IPS-11a (cell line): ENCODE results near the gene MAOA.
"Not testable (repeated sequence)": the region's sequence is repeated elsewhere in the genome, so short reads cannot be mapped to it uniquely, and the experiment has no call there.

Experiments
- H3K4me3 ChIP-seq: one replicate; pipeline ENCODE4 v1.5.1; 2013; ENCODE audit warnings: low read depth, low read length, control low read depth

Gene MAOA

DNA sequence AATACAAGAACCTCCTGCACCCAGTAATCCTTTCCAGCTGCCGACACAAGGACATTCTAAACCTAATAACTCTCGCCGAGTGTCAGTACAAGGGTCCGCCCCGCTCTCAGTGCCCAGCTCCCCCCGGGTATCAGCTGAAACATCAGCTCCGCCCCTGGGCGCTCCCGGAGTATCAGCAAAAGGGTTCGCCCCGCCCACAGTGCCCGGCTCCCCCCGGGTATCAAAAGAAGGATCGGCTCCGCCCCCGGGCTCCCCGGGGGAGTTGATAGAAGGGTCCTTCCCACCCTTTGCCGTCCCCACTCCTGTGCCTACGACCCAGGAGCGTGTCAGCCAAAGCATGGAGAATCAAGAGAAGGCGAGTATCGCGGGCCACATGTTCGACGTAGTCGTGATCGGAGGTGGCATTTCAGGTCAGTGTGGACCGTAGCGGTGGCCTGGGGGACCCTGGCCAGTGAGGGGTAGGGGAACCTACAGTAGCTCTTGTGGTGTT lies at the start of gene MAOA:
Gene MAOA (plus strand): TSS at position 295 of the 490 bp plus-strand sequence. CDS start 43 bp downstream, at position 338.
- H3K4me3 ChIP-seq = peak within 1 kb of the TSS; percentile 50

DNA sequence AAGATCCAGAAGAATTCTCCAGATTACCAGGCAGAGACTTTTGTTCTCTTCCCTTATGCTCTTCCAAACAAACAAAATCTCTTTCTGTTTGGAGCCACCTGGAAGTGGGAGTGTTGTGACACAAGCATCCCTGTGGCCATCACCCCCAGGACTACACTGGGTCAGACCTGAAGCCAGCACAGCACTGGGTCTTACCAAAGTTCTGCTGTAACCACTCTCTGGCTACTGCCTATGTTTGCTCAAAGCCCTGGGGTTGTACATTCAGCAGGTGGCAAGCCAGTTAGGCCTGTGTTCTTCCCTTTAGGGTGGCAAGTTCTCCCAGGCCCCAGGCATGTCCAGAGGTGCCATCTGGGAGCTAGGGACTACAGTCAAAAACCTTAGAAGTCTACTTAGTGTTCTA lies 43.7 kb upstream of the MAOA start:
- H3K4me3 ChIP-seq = no peak overlapping the region

DNA sequence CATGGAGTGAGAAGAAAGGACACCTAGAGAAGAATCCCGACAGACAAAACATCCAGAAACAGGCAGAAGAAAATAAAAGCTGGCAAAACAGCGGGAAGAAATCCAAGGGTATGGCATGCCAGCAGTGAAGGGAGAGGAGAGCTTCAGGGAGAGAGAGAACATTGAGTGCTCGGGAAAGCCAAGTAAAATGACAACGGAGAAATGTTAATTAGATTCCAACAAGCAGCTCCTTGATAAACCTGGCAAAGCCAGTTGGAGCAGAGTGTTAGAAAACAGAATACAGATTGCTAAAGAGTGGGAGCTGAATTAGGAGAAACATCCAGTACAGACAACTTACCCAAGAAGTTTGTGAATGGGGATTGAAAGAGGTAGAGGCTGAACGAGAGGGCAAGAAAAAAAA lies 40.4 kb upstream of the MAOA start:
- no peak overlapping the region for H3K4me3 ChIP-seq

DNA sequence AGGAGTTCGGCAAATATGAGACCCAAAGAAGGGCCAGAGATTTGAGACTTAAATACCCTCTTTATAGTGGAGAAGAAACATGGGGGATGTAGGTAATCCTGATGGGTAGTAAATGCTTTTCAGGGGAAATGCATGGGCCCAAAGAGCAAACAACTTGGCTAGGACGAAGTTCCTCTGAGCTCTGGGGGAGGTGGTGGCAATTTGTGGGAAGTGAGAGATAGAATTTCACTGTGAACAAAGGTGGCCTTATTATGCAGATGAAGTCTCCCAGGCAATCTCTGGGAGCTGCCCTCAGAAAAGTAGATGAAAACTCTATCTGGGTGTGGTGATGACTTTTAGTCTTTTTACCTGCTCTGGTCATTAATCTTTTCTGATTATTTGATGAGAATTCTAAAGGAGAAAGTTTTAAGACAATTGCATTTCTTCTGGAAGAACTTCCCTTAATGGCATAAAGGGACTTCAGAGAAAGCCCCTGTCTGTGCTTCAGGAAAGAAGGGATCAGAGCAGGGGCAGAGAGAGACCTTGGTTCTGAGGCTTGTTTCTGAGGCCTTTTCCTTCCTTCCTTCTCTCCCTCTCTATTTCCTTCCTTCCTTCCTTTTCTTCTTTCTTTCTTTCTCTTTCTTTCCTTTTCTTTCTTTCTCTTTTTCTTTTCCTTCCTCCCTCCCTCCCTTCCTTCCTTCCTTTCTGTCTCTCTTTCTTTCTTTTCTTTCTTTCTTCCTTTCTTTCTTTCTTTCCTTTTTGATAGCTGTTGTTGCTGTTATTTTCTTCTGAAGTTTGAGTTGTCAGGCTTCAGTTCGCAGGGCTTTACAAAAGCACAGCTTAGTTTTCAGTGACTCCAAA lies 37.5 kb upstream of the MAOA start:
- no peak overlapping the region for H3K4me3 ChIP-seq

DNA sequence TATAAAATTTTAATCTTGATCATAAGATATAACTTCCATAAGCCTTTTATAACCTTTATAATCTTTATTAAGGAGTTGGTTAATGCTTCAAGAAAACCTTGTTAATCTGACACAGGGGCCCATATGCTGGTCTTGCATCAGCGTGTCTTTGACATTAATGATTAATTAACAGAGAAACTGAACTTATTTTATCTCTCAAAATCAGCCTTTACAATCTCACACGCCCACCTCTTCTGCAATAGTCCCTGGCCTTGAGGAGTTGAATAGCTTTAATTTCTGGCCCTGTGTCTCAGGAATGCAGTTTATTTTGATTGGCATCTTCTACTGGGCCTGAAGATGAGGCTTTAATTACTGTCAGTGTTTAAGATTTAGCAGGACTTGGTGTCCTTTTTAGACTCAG lies 36.2 kb upstream of the MAOA start:
- H3K4me3 ChIP-seq = not testable (repeated sequence)

DNA sequence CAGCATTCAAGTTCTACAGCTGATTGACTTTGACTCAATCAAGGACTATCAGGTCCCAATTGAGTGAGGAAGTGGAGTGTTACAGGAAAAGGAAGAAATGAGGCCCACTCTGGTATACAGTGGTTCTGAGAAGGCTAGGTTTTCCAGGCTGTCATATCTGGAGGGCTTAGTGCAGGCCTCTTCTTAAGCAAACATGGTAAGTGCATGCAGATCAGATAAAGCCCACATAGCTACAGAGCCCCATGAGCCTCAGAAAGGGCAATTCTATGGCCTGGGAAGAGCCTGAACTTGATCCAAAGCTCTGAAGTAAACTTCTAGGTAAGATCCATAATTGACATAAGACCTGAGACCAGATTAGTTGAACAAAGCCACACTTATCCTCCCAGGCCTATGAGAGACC lies 29.0 kb upstream of the MAOA start:
- H3K4me3 ChIP-seq = no peak overlapping the region

DNA sequence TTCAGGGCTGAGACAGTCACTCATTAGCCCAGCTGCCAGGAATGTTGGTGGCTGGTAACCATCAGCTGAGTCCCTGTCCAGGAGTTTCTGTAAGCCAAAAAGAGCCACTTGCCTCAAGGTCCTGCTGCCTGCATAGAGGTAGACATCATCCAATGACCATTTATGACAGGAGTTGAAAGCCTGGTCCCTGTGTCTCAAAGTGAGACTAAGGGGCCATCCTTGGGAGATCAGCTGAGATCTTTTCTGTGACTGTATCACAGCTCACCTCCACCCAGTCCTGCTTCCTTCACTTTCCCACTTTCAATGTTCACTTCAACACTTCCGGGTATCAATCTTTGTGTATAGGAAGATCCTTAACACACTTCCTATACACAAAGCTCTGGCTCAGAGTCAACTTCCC lies 28.4 kb upstream of the MAOA start:
- H3K4me3 ChIP-seq = no peak overlapping the region

DNA sequence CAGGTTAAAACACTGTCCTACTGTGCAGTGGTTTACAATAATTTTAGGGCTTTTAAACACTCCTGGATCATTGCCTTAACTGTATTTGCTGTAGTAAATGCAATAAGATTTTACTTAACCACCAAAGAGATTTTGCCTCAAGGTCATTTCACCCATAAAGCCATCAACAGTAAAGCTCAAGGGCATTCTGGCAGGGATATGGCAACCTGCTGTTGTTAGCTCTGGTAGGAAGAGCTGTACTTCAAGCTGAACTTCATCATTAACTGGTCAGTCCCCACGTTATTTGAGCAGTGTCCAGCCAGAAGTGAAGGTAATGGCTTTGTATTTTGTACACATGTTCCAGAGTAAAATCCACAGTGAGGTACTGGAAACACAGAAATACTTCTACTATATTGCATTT lies 26.9 kb upstream of the MAOA start:
- no peak overlapping the region for H3K4me3 ChIP-seq

DNA sequence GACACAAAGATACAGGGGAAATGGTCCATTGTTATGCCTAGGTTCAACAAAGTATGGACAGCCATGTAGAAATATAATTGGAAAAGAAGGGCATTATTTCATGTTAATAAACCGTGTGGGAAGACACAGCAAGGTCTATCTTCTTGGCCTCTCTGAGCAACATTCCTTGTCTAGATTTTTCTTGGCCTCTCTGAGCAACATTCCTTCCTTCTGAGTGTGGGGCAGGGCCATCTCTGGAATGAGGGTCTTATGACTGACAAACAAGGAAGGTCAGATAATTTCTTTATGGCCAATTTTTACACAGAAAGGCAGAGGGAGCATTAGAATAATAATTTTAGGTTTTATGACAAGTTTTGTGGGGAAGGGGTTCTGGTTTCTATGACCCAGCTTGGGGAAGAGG lies 24.3 kb upstream of the MAOA start:
- no peak overlapping the region for H3K4me3 ChIP-seq

DNA sequence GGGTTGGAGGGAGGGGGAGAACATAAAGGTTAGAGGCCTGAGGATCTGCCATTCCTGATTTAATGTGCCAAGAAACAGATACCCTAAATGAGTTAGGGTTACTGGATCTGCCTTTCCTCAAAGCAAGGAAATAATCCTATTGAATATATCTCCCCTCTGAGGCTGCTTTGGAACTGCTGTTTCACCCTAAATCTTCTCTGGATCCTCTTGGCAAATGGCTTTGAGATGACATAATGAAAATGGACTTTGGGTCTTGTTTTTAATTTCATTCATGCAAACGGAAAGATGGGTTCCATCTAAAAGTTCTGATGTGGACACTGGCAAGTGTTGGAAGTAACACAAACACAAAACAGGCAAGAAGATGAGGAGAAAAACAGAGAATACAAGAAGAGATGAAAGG lies 23.0 kb upstream of the MAOA start:
- no peak overlapping the region for H3K4me3 ChIP-seq

DNA sequence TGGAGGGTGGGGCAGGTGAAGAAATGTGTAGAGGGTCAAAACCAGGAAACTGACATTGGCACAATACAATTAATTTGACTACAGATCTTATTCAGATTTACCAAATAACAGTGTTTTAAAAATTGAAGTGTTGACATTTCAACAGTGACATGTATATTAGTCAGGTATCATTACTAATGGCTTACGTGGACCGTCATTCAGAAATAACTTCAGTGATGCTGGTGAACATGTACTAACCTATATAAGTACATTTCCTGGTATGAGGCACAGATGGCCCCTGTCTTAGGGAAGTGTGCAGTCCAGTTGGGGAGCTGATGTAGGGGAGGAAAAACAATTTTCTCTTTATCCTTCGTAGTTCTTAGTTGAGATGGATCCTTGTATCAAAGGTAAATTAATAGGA lies 22.3 kb upstream of the MAOA start:
- H3K4me3 ChIP-seq = no peak overlapping the region

DNA sequence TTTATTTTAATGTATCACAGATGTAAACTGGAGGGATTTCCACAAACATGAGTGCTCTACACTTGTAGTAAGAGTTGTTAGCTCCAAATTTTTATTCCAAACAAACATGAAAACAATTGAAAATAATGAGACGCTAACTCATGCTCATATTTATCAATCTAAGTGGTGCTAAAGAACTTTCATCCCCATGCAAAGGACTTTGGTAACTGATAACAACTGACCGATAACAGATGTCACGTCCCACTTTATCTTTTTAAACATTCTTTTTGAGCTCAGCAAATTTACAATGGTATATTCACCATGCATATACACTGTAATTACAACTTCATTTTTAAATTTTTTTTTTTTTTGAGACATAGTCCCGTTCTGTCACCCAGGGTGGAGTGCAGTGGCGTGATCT lies 15.6 kb upstream of the MAOA start:
- no peak overlapping the region for H3K4me3 ChIP-seq

DNA sequence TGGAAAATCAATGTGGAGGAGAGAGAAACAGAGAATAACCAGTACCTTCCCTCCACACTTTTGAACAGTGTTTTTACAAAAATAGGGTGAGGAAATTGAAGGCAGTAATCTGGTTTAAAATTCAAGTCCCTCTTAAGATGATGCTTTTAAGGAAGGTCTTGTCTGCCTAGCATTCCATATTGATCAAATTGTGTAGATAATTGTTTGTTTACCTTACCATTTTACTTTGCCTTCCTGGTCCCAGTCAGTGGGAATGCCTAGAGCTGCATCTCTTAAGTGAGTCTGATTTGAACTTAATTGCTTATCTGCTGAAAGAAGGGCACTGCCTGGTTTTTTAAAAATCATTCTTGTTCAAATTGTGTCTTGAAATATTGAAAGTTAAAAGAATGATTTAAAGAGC lies 14.4 kb upstream of the MAOA start:
- H3K4me3 ChIP-seq = no peak overlapping the region

DNA sequence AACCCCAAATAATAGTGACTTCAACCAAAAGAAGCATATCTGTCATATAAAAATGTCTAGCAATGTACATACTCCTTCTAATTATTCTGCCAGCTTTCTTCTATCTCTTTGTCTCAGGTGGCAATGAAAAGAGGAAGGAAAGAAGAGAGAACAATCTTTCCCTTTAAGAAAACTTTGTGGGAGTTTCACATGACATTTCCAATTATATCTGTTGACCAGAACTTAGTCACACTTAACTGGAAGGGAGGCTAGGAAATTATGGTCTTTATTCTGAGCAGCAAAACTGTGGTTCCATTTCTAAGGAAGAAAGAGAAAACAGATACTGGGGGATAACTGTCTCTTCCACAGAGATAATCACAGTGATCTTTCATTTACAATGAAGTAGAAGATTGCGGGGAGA lies 12.9 kb upstream of the MAOA start:
- no peak overlapping the region for H3K4me3 ChIP-seq

DNA sequence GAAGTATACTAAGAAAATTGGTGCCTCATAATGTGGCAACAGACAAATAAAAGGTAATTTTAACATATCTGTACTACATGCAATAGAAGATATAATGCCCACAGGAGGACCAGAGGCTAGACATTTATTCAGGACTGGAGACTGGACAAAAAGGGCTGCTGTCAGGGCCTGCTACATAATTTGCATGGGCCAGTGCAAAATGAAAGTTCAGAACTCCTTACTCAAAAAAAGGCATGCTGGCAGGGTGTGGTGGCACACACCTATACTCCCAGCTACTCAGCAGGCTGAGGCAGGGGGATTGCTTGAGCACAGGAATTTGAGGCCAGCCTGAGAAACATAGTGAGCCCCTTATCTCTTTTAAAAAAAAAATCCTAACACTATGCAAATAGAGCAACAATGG lies 12.4 kb upstream of the MAOA start:
- no peak overlapping the region for H3K4me3 ChIP-seq

DNA sequence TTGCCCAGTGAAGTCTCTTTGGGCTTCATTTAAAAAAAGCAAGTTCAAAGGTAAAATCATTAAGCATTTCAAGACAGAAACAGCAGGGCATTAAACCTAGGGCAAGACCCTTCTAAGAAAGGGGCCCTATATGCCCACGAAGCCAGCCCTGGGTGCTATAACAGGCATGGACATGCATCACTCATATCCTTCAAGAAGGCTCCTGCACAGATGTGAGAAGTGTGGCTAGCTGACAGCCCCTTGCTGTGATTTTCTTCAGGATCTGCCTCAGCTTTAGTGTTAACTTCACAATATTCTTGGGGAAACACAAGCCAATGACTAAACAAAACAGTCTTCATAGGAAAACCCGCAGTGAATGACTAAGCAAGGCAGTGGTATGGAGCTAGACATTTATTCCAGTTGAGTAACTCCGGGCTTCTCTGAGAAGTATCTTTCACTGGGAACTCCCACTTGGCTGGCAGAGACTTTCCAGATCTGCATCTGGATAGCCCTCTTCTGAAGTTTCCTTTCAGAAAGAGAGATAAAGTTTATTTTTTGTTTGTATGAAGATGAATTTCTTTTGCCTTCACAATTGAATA lies 11.9 kb upstream of the MAOA start:
- H3K4me3 ChIP-seq = no peak overlapping the region

DNA sequence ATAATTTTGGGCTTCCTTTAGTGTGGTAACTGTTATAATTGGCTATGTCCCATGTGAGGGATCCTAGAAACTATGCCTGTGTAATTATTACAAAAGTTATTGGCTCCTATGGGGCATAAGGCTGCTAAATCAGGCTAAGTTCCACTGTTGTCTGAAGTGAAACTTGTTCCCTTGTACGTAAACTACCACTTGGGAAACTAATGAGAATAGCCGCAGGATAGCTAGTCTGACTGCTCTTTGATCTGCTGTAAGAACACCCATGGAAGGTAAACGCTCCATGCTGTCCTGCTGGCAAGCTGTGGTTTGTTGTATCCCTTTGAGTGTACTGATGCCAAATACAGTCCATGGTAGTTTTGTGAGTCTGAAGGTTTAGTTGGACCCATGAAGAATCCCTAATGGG lies 9.3 kb upstream of the MAOA start:
- no peak overlapping the region for H3K4me3 ChIP-seq

DNA sequence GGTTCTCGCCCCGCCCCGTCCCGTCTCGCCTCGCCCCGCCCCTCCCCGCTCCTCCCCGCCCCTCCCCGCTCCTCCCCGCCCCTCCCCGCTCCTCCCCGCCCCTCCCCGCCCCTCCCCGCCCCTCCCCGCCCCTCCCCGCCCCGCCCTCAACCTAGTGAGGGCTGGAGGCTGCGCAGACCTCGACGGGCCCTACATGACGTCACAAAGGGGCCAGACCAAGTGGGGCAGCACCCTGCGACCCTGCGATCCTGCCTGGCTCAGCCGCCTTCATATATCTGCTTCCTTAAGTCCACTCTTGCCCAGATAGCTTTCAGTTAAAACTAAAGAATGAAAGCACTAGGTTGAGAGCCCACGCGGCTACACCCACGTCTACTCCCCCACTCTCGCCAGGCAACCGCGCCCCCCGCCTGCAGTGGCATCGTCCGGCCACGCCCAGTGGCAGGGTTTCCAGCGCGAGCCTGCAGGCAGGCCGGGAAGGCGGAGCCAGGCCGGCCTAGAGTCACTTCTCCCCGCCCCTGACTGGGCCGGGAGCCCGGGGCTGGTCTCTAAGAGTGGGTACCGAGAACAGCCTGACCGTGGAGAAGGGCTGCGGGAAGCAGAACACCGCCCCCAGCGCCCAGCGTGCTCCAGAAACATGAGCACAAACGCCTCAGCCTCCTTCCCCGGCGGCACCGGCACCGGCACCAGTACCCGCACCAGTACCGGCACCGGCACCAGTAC lies 1.5 kb upstream of the MAOA start:
- peak overlapping the region; percentile 50 for H3K4me3 ChIP-seq

DNA sequence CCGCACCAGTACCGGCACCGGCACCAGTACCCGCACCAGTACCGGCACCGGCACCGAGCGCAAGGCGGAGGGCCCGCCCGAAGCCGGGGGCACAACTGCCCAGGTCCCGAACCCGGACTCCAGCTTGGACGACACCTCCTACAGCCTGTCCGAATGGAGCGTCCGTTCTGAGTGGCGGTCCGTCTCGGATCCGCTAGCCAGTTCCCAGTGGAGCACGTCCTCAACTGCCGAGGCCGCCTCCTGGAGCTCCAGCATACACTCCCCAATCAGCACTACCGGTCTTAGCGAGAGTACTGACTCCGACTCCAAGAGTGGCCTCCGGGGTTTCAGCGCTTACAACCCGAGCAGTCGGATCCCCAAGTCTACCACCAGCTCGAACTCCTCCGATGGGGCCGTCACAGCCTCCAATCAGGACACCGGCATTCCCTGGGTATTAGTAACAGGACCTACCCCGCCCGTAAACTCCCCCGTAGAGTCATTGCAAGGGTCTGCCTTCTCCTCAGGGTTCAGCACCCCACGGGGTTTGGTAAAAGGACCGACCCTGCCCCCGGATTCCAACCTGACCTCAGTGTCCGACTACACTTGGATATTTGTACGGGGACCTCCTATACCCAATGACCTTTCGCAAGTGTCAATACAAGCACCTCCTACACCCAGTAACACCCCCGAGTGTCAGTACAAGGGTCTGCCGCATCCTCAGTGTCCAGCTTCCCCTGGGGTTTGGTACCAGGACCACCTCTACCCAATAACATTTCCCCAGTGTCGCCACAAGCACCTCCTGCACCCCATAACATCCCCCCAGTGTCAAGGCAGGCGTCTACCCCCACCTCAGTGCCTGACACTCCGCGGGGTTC lies 721 bp upstream of the MAOA start:
- H3K4me3 ChIP-seq = peak overlapping the region; percentile 50

DNA sequence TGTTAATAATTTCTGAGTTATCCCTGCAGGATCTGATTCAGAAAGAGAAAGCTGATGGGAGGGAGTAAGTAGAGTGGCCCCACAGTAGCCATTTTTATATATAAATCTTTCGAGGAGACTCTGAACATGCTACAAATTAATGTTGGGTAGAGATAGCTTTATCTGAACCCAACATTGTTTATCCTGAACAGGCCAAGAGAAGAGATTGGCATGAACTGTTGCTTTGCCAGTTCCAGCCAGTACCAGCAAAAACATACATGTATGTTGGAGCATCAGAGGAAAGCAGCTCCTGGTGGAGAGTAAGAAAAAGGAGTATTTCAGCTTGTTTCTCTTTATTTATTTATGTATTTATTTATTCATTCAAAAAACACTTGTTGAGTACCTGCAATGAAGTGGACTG lies 1.6 kb downstream of the MAOA start:
- H3K4me3 ChIP-seq = no peak overlapping the region
